Retinal pigment epithelial cell (primary cell): ENCODE data around the gene ZNF275.

Source experiments
- DNase-seq: peaks from one replicate; pipeline ENCODE4 v3.0.0-alpha.2; 2010; ENCODE audit warnings: low read depth
- H3K4me3 ChIP-seq: 2 replicates; pipeline ENCODE4 v1.5.1; 2011; ENCODE audit warnings: mild to moderate bottlenecking, low read length, control low read depth, moderate library complexity
- TF ChIP-seq, protein P1 (sequence below): conservative IDR thresholded peaks from 2 replicates; pipeline ENCODE4 v1.5.1; 2011; ENCODE audit warnings: low read depth, low read length, control low read depth, inconsistent platforms

Gene ZNF275

GRCh38 chrX:153375571-153375970, 41.6 kb downstream of the ZNF275 start:
- TF ChIP-seq, protein P1, sequence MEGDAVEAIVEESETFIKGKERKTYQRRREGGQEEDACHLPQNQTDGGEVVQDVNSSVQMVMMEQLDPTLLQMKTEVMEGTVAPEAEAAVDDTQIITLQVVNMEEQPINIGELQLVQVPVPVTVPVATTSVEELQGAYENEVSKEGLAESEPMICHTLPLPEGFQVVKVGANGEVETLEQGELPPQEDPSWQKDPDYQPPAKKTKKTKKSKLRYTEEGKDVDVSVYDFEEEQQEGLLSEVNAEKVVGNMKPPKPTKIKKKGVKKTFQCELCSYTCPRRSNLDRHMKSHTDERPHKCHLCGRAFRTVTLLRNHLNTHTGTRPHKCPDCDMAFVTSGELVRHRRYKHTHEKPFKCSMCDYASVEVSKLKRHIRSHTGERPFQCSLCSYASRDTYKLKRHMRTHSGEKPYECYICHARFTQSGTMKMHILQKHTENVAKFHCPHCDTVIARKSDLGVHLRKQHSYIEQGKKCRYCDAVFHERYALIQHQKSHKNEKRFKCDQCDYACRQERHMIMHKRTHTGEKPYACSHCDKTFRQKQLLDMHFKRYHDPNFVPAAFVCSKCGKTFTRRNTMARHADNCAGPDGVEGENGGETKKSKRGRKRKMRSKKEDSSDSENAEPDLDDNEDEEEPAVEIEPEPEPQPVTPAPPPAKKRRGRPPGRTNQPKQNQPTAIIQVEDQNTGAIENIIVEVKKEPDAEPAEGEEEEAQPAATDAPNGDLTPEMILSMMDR: no peak
- no peak overlapping the region for H3K4me3 ChIP-seq
- no peak for DNase-seq

DNA sequence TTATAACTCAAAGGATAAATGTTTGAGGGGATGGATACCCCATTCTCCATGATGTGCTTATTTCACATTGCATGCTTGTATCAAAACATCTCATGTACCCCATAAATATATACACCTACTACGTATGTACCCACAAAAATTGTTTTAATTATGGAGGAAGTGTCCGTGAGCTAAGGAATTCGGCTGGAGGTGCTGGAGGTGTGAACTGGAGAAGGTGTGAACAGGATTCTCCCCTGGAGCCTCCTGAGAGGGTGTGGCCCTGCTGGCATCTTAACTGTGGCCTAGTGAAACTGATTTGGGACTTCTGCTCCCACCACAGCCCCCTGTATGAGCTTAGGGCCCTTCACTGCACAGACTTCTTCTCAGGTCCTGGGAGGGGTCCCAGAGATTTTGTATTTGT, 43.8 kb downstream of the ZNF275 start:
- H3K4me3 ChIP-seq: no peak overlapping the region
- TF ChIP-seq, protein P1: no peak
- DNase-seq: no peak

DNA sequence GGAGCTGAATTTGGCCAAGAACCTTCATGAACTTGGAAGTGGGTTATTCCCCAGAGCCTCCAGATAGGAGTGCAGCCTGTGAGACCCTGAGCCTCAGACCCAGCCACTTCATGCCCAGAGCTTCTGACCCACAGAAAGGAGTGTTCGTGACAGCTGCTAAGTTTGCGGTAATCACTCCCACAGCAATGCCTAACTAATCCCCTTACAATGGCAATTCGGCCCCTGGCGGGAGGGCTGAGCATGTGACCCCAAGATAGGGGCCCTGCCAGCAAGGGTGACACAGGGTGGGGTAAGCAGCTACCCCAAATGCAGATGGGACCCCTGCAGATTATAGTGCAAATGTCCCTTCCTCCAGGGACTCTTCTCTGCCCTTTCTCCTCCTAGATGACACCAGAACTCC, 44.7 kb downstream of the ZNF275 start:
- no peak for DNase-seq
- H3K4me3 ChIP-seq: no peak overlapping the region
- TF ChIP-seq, protein P1: no peak

GRCh38 chrX:153379508-153379907, 45.6 kb downstream of the ZNF275 start:
- TF ChIP-seq, protein P1: no peak
- DNase-seq: no peak

GRCh38 chrX:153379971-153380581, 46.1 kb downstream of the ZNF275 start:
- TF ChIP-seq, protein P1: no peak
- no peak for DNase-seq
- no peak overlapping the region for H3K4me3 ChIP-seq

More at GRCh38 chrX:153379508-153379907, 45.6 kb downstream of the ZNF275 start:
- no peak overlapping the region for H3K4me3 ChIP-seq

DNA sequence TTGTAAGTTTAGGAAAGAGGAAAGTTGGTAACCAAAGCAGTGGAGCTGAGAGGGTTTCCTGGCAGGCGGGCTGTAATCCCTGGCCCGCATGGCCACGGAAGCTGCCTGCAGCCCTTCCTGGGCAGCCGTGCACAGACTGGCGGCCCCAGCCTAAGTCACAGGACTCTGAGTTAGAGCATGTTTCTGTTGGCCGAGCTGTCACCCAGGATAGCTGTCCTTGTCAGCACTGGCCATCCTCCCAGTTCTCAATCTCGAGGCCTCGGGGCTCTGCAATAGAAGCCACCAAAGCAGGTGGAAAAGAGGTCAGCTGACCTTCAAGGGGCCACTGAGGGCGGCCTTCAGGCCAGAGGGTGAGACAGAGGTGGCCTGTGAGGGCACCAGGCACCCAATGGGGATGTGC, 46.7 kb downstream of the ZNF275 start:
- H3K4me3 ChIP-seq: no peak overlapping the region
- no peak for DNase-seq
- TF ChIP-seq, protein P1: no peak
